ENCODE data around the gene MRGPRF.

MRGPRF gene

GRCh38 chr11:69027704-69028372 lies 14.8 kb upstream of the MRGPRF start:
- ChIA-PET CTCF (interaction anchor here (1.0 to 1.9 kb wide), 4 partner anchors 8 to 18 kb away, joined by 4 to 7 read pairs (median 6); no protein-coding TSS in a partner anchor), POLR2A (no interaction called here)
- no peak for DNase-seq (ENCODE audit: low read depth, low spot score)
- H3K4me3 ChIP-seq (ENCODE audit: low read depth, low read length), result no peak overlapping the region
- no peak for TF ChIP-seq CTCF (IDR thresholded peaks at IDR 0.05; ENCODE audit: insufficient read depth, low read length, missing control alignments)

- TF ChIP-seq CTCF (IDR thresholded peaks at IDR 0.05; ENCODE audit: insufficient read depth, low read length, missing control alignments), result no peak
- no peak overlapping the region for H3K4me3 ChIP-seq (ENCODE audit: low read depth, low read length)
- ChIA-PET POLR2A (no interaction called here), CTCF (no interaction called here)
- no peak for DNase-seq (ENCODE audit: low read depth, low spot score)
These were observed 11.5 kb upstream of the MRGPRF start for GRCh38 chr11:69024509-69024908.

GRCh38 chr11:69022260-69022659 lies 9.2 kb upstream of the MRGPRF start:
- no peak overlapping the region for H3K4me3 ChIP-seq (ENCODE audit: low read depth, low read length)
- CTCF ChIA-PET, result interaction anchor here (0.6 to 2.3 kb wide), 5 partner anchors 8 to 110 kb away, joined by 3 to 9 read pairs (median 4); partner anchors contain the start of gene MRGPRF
- TF ChIP-seq CTCF (IDR thresholded peaks at IDR 0.05; ENCODE audit: insufficient read depth, low read length, missing control alignments), result no peak
- no peak for DNase-seq (ENCODE audit: low read depth, low spot score)
- POLR2A ChIA-PET, result interaction anchor here (0.7 kb wide), 1 partner anchor 9 kb away, joined by 4 read pairs; the partner anchor contains the start of gene MRGPRF

- TF ChIP-seq CTCF (IDR thresholded peaks at IDR 0.05; ENCODE audit: insufficient read depth, low read length, missing control alignments), result peak; percentile 13
- ChIA-PET CTCF (interaction anchor here (0.9 to 1.5 kb wide), 2 partner anchors 12 to 17 kb away, joined by 3 read pairs; no protein-coding TSS in a partner anchor), POLR2A (interaction anchor here (0.7 kb wide), 1 partner anchor 8 kb away, joined by 3 read pairs; no protein-coding TSS in a partner anchor)
- peak; percentile 34 for DNase-seq (ENCODE audit: low read depth, low spot score)
- H3K4me3 ChIP-seq (ENCODE audit: low read depth, low read length), result no peak overlapping the region
These were observed 5.9 kb upstream of the MRGPRF start for GRCh38 chr11:69018924-69019323.

- DNase-seq (ENCODE audit: low read depth, low spot score), result no peak
- ChIA-PET CTCF (interaction anchor here (0.6 to 1.1 kb wide), 2 partner anchors 12 to 26 kb away, joined by 4 to 5 read pairs; no protein-coding TSS in a partner anchor), POLR2A (no interaction called here)
- no peak for TF ChIP-seq CTCF (IDR thresholded peaks at IDR 0.05; ENCODE audit: insufficient read depth, low read length, missing control alignments)
- H3K4me3 ChIP-seq (ENCODE audit: low read depth, low read length), result no peak overlapping the region
These were observed 4.9 kb upstream of the MRGPRF start for GRCh38 chr11:69017951-69018350.

GRCh38 chr11:69014898-69015549 lies 2.0 kb upstream of the MRGPRF start:
- no peak overlapping the region for H3K4me3 ChIP-seq (ENCODE audit: low read depth, low read length)
- no peak for DNase-seq (ENCODE audit: low read depth, low spot score)
- ChIA-PET CTCF (interaction anchor here (1.6 kb wide), 1 partner anchor 8 kb away, joined by 7 read pairs; no protein-coding TSS in a partner anchor), POLR2A (no interaction called here)
- TF ChIP-seq CTCF (IDR thresholded peaks at IDR 0.05; ENCODE audit: insufficient read depth, low read length, missing control alignments), result no peak

All from AG04449 (cell line).